NCI-H345 (cell line): ENCODE data around the gene RANBP3.
A peak's percentile ranks its signal among the peaks of the same experiment; 100 is the strongest.
"Not testable (repeated sequence)": the region's sequence is repeated elsewhere in the genome, so short reads cannot be mapped to it uniquely, and the experiment has no call there.

ENCODE experiments used
- DNase-seq: peaks from one replicate; lab custom pipeline; 2025; lab: John Stamatoyannopoulos, UW

RANBP3 gene

GRCh38 chr19:5977785-5978605 is at the start of gene RANBP3:
Gene RANBP3 (minus strand): TSS chr19:5978140. CDS start chr19:5978082, 58 bp downstream.
- peak; percentile 99 for DNase-seq

GRCh38 chr19:6026390-6027227 is 48.7 kb upstream of the RANBP3 start:
- DNase-seq, result no peak

GRCh38 chr19:6024756-6025155 is 46.8 kb upstream of the RANBP3 start:
- not testable (repeated sequence) for DNase-seq

- no peak for DNase-seq
These were observed 46.0 kb upstream of the RANBP3 start for GRCh38 chr19:6023936-6024335.

GRCh38 chr19:6023085-6023682 is 45.2 kb upstream of the RANBP3 start:
- DNase-seq, result no peak

- DNase-seq, result no peak
These were observed 44.7 kb upstream of the RANBP3 start for GRCh38 chr19:6022570-6023064.

- DNase-seq, result peak; percentile 59
These were observed 44.1 kb upstream of the RANBP3 start for GRCh38 chr19:6021878-6022569.

GRCh38 chr19:6020972-6021805 is 43.2 kb upstream of the RANBP3 start:
- peak; percentile 71 for DNase-seq

- peak; percentile 82 for DNase-seq
These were observed 42.4 kb upstream of the RANBP3 start for GRCh38 chr19:6020166-6020882.

- DNase-seq, result no peak
These were observed 40.8 kb upstream of the RANBP3 start for GRCh38 chr19:6018786-6019185.

- no peak for DNase-seq
These were observed 39.6 kb upstream of the RANBP3 start for GRCh38 chr19:6017576-6017975.

GRCh38 chr19:6015841-6016545 is 38.1 kb upstream of the RANBP3 start:
- no peak for DNase-seq

- DNase-seq, result no peak
These were observed 36.7 kb upstream of the RANBP3 start for GRCh38 chr19:6014551-6015135.

- DNase-seq, result no peak
These were observed 34.7 kb upstream of the RANBP3 start for GRCh38 chr19:6012426-6013170.

- DNase-seq, result no peak
These were observed 33.9 kb upstream of the RANBP3 start for GRCh38 chr19:6011794-6012193.

GRCh38 chr19:6011206-6011605 is 33.3 kb upstream of the RANBP3 start:
- no peak for DNase-seq

GRCh38 chr19:6010107-6010506 is 32.2 kb upstream of the RANBP3 start:
- no peak for DNase-seq

- no peak for DNase-seq
These were observed 29.9 kb upstream of the RANBP3 start for GRCh38 chr19:6007866-6008265.
